ENCODE data around the gene ANKRD23.

- TF ChIP-seq CTCF (IDR thresholded peaks at IDR 0.05; ENCODE audit: low read depth, low read length): no peak
- no peak for TF ChIP-seq POLR2A (IDR thresholded peaks at IDR 0.05; ENCODE audit: extremely low read depth, insufficient read length)
- no peak for TF ChIP-seq MAX (IDR thresholded peaks at IDR 0.05; ENCODE audit: low read depth, low read length)
- TF ChIP-seq MYC (IDR thresholded peaks at IDR 0.05; ENCODE audit: low read depth, low read length): no peak
These were observed 25.5 kb upstream of the ANKRD23 start for GRCh38 chr2:96869281-96869821.
